ENCODE data around the gene NDUFAF4. TPM values are rescaled to one million over a fixed set of nuclear protein-coding genes. Genes with fewer than 3 reads are reported as not detected.

NDUFAF4 gene
- total and polyA plus RNA-seq, 2 of the 8 experiments (the other 6 are each of a cell fraction or from before 2014, with no cell fraction given): 21.9 to 84.4 TPM

- DNase-seq (ENCODE audit: low read depth in 1 of 2, low spot score in 2 of 2) (no peak), FAIRE-seq (no peak)
- H3K36me3 ChIP-seq (ENCODE audit: control insufficient read depth in 2 of 4, insufficient read depth in 4 of 4, low read length in 3 of 4): no peaks in the 10 kb centered on the region
- no peak overlapping the region for H4K8ac ChIP-seq (ENCODE audit: extremely low read depth, insufficient read depth, low read length)
- H3K79me2 ChIP-seq (ENCODE audit: control insufficient read depth in 1 of 2, insufficient read depth in 2 of 2, low read length in 2 of 2): no peaks in the 10 kb centered on the region
- peaks cover 8% of the 10 kb centered on the region for H3K23me2 ChIP-seq (ENCODE audit: low read depth, low read length)
- H4K91ac ChIP-seq (replicated peaks; ENCODE audit: insufficient read length, low read length): no peak overlapping the region
- no peak overlapping the region for H3K27ac ChIP-seq (ENCODE audit: low read depth, low read length)
- no peak overlapping the region for H3K4ac ChIP-seq (replicated peaks; ENCODE audit: insufficient read length, low read depth, low read length)
- H3K23ac ChIP-seq (ENCODE audit: insufficient read length): no peak overlapping the region
- no peak overlapping the region for H3K9ac ChIP-seq (replicated peaks in 1 of 4; ENCODE audit: extremely low read depth in 1 of 4, low read depth in 3 of 4, low read length in 3 of 4)
- H3K18ac ChIP-seq (ENCODE audit: extremely low read depth, low read length): no peak overlapping the region
- H2AFZ ChIP-seq (ENCODE audit: low read length): peak overlapping the region; percentile 96; the same call in 1 of the 2 replicates
- peaks cover 0 to 7% (median 4%) of the 10 kb centered on the region in 4 experiments; a peak in 5 of 7 replicates for H3K4me1 ChIP-seq (replicated peaks in 1 of 4; ENCODE audit: control insufficient read depth in 3 of 4, insufficient read depth in 4 of 4, low read length in 3 of 4)
- no peaks in the 10 kb centered on the region for H3K9me3 ChIP-seq (ENCODE audit: insufficient read depth in 2 of 2, low read depth in 1 of 2, low read length in 1 of 2)
- CTCF ChIA-PET (ENCODE audit: partially characterized antibody): interaction anchor here (0.6 kb wide), 1 partner anchor 28 kb away, joined by 3 read pairs; no protein-coding TSS in a partner anchor
- H2BK20ac ChIP-seq (ENCODE audit: low read length): no peak overlapping the region
- no peak overlapping the region for H2BK120ac ChIP-seq (replicated peaks; ENCODE audit: low read depth, low read length)
- no peak overlapping the region for H3K56ac ChIP-seq (replicated peaks; ENCODE audit: insufficient read length, low read depth, low read length)
- no peak overlapping the region for H2BK12ac ChIP-seq (ENCODE audit: low read depth, low read length)
- no peak overlapping the region for H2BK5ac ChIP-seq (ENCODE audit: low read depth, low read length)
- peak overlapping the region; percentile 92 to 100 (median 96); a peak in 7 of 8 replicates for H3K4me3 ChIP-seq (ENCODE audit: extremely low read depth in 1 of 4, insufficient read depth in 2 of 4, low read depth in 3 of 4, low read length in 4 of 4)
- no peaks in the 10 kb centered on the region for H3K27me3 ChIP-seq (replicated peaks in 1 of 4; ENCODE audit: control insufficient read depth in 3 of 4, extremely low read depth in 1 of 4, insufficient read depth in 3 of 4, low read length in 3 of 4)
- POLR2A ChIA-PET (ENCODE audit: partially characterized antibody): interaction anchor here (0.5 to 1.8 kb wide), 4 partner anchors 15 to 220 kb away, joined by 3 to 7 read pairs (median 5); partner anchors contain the start of gene GPR63
- no peaks in the 10 kb centered on the region for H3K79me1 ChIP-seq (ENCODE audit: low read depth, low read length)
- no peak overlapping the region for H3K14ac ChIP-seq (ENCODE audit: insufficient read length)
- WGBS, 2 experiments (ENCODE audit: extremely low coverage in 1 of 2, insufficient coverage in 1 of 2, insufficient read length in 1 of 2, insufficient replicate concordance in 2 of 2, low coverage in 1 of 2, low lambda C conversion rate in 2 of 2, missing lambda C conversion rate in 1 of 2): 68% methylated on average over 8 of the region's 8 CpGs; no CpG with 5 or more reads in 1 of the 2 experiments
- H2AK5ac ChIP-seq (ENCODE audit: low read depth, low read length): no peak overlapping the region
- no peak overlapping the region for H2BK15ac ChIP-seq (ENCODE audit: low read length)
- peak overlapping the region; percentile 93 to 95 for H3K4me2 ChIP-seq (ENCODE audit: insufficient read depth in 1 of 2, low read depth in 2 of 2, low read length in 2 of 2)
- H4K20me1 ChIP-seq (replicated peaks in 1 of 2; ENCODE audit: control insufficient read depth in 1 of 2, insufficient read depth in 2 of 2, low read length in 2 of 2): no peaks in the 10 kb centered on the region
- H4K5ac ChIP-seq (ENCODE audit: insufficient read length, low read depth, low read length): no peak overlapping the region
- TF ChIP-seq POU5F1 (IDR thresholded peaks at IDR 0.05; ENCODE audit: low read depth, low read length) (no peak), EGR1 (IDR thresholded peaks at IDR 0.05; ENCODE audit: borderline replicate concordance, low read depth, low read length) (no peak), SIRT6 (IDR thresholded peaks at IDR 0.05; ENCODE audit: low read length) (no peak), ASH2L (IDR thresholded peaks at IDR 0.05; ENCODE audit: low read length) (no peak)
Measured at GRCh38 chr6:96925290-96925687, 27.6 kb upstream of the NDUFAF4 start.

All from H1 (cell line).